H1 (cell line): ENCODE results near the gene RDH5. TPM values are rescaled to one million over a fixed set of nuclear protein-coding genes. Genes with fewer than 3 reads are reported as not detected.

ENCODE experiments used
- CTCF ChIA-PET: fragments of 300-600 bp; sonication (Branson Sonifier 250); formaldehyde crosslinking; loops from one replicate; lab custom pipeline; 2021; ENCODE audit not compliant: partially characterized antibody; lab: Charles Lee
- POLR2A ChIA-PET: fragments of 300-600 bp; sonication (Branson Sonifier 250); formaldehyde crosslinking; loops from one replicate; lab custom pipeline; 2021; ENCODE audit warnings: inconsistent platforms; ENCODE audit not compliant: partially characterized antibody; lab: Charles Lee
- DNase-seq, 2 experiments: peaks; one replicate each; pipeline versions ENCODE4 v3.0.0 to v3.0.0-alpha.2; 2010 to 2022; ENCODE audit warnings: low spot score in 2 of 2, low read depth in 1 of 2, mixed read lengths in 1 of 2
- FAIRE-seq: peaks from 2 replicates; lab custom pipeline; 2011; peaks lifted over from hg19 to GRCh38; lab: Jason Lieb, UNC
- H2AFZ ChIP-seq: 2 replicates; pipeline ENCODE4 v1.8.1; 2012; ENCODE audit warnings: low read length, inconsistent platforms
- H2AK5ac ChIP-seq: 2 replicates; pipeline ENCODE4 v1.6.1; 2013; ENCODE audit warnings: low read depth, low read length
- H2BK120ac ChIP-seq: replicated peaks from 2 replicates; pipeline ENCODE3; 2013; ENCODE audit warnings: low read depth, low read length, inconsistent platforms
- H2BK12ac ChIP-seq: 2 replicates; pipeline ENCODE4 v1.6.1; 2013; ENCODE audit warnings: low read depth, low read length
- H2BK15ac ChIP-seq: 2 replicates; pipeline ENCODE4 v1.6.1; 2013; ENCODE audit warnings: low read length
- H2BK20ac ChIP-seq: 2 replicates; pipeline ENCODE4 v1.6.1; 2013; ENCODE audit warnings: low read length
- H2BK5ac ChIP-seq: 2 replicates; pipeline ENCODE4 v1.6.1; 2013; ENCODE audit warnings: low read depth, low read length
- H3K14ac ChIP-seq: 2 replicates; pipeline ENCODE4 v1.6.1; 2013; ENCODE audit warnings: inconsistent platforms; ENCODE audit not compliant: insufficient read length
- H3K18ac ChIP-seq: 2 replicates; pipeline ENCODE4 v1.6.1; 2013; ENCODE audit warnings: low read length; ENCODE audit errors: extremely low read depth
- H3K23ac ChIP-seq: 2 replicates; pipeline ENCODE4 v1.6.1; 2013; ENCODE audit warnings: inconsistent platforms; ENCODE audit not compliant: insufficient read length
- H3K23me2 ChIP-seq: 2 replicates; pipeline ENCODE4 v1.6.1; 2013; ENCODE audit warnings: low read depth, low read length
- H3K27ac ChIP-seq: 2 replicates; pipeline ENCODE4 v1.6.1; 2011; ENCODE audit warnings: low read depth, low read length, inconsistent platforms
- H3K27me3 ChIP-seq, 4 experiments: replicated peaks in 1 of 4; 1 replicate in 1 of 4; 2 replicates in 3 of 4; pipeline versions ENCODE4 v1.6.1 to v1.8.1; 2011 to 2013; ENCODE audit warnings: low read length in 3 of 4, mild to moderate bottlenecking in 3 of 4, inconsistent platforms in 2 of 4, mixed read lengths in 2 of 4, moderate library complexity in 1 of 4; ENCODE audit not compliant: control insufficient read depth in 3 of 4, insufficient read depth in 3 of 4; ENCODE audit errors: extremely low read depth in 1 of 4
- H3K36me3 ChIP-seq, 4 experiments: 2 replicates each; pipeline versions ENCODE4 v1.6.1 to v1.8.1; 2011 to 2013; ENCODE audit warnings: mild to moderate bottlenecking in 4 of 4, low read length in 3 of 4, moderate library complexity in 2 of 4, control low read depth in 1 of 4, inconsistent platforms in 1 of 4; ENCODE audit not compliant: insufficient read depth in 4 of 4, control insufficient read depth in 2 of 4
- H3K4ac ChIP-seq: replicated peaks from 2 replicates; pipeline ENCODE3; 2013; ENCODE audit warnings: low read length, low read depth, mixed read lengths, inconsistent platforms; ENCODE audit not compliant: insufficient read length
- H3K4me1 ChIP-seq, 4 experiments: replicated peaks in 1 of 4; 1 replicate in 1 of 4; 2 replicates in 3 of 4; pipeline versions ENCODE4 v1.6.1 to v1.8.1; 2011 to 2013; ENCODE audit warnings: low read length in 3 of 4, inconsistent platforms in 2 of 4, mixed read lengths in 1 of 4; ENCODE audit not compliant: insufficient read depth in 4 of 4, control insufficient read depth in 3 of 4
- H3K4me2 ChIP-seq, 2 experiments: 2 replicates each; pipeline versions ENCODE4 v1.6.1 to v1.8.1; 2011 to 2013; ENCODE audit warnings: low read depth in 2 of 2, low read length in 2 of 2, control low read depth in 1 of 2, inconsistent platforms in 1 of 2, mild to moderate bottlenecking in 1 of 2; ENCODE audit not compliant: insufficient read depth in 1 of 2
- H3K4me3 ChIP-seq, 4 experiments: fragments of 200-600, 300-600 bp in 1 of 4; sonication (generic), shearing (Covaris generic), sonication (Bioruptor Twin) in 1 of 4; 2 replicates each; pipeline versions ENCODE4 v1.5.1 to v1.8.1; 2011 to 2016; ENCODE audit warnings: low read length in 4 of 4, low read depth in 3 of 4, control low read depth in 2 of 4, inconsistent platforms in 2 of 4, mild to moderate bottlenecking in 2 of 4, mixed read lengths in 1 of 4, moderate library complexity in 1 of 4; ENCODE audit not compliant: insufficient read depth in 2 of 4; ENCODE audit errors: extremely low read depth in 1 of 4
- H3K56ac ChIP-seq: replicated peaks from 2 replicates; pipeline ENCODE3; 2013; ENCODE audit warnings: low read depth, mild to moderate bottlenecking, mixed read lengths, low read length, inconsistent platforms; ENCODE audit not compliant: insufficient read length
- H3K79me1 ChIP-seq: 2 replicates; pipeline ENCODE4 v1.6.1; 2013; ENCODE audit warnings: low read depth, low read length, control low read depth
- H3K79me2 ChIP-seq, 2 experiments: 2 replicates each; pipeline versions ENCODE4 v1.6.1 to v1.8.1; 2012 to 2013; ENCODE audit warnings: low read length in 2 of 2, mild to moderate bottlenecking in 2 of 2, inconsistent platforms in 1 of 2; ENCODE audit not compliant: insufficient read depth in 2 of 2, control insufficient read depth in 1 of 2
- H3K9ac ChIP-seq, 4 experiments: replicated peaks in 1 of 4; 1 replicate in 1 of 4; 2 replicates in 3 of 4; pipeline versions ENCODE4 v1.6.1 to v1.8.1; 2011 to 2013; ENCODE audit warnings: low read depth in 3 of 4, low read length in 3 of 4, control low read depth in 2 of 4, mild to moderate bottlenecking in 2 of 4, moderate library complexity in 2 of 4, inconsistent platforms in 1 of 4; ENCODE audit errors: extremely low read depth in 1 of 4
- H3K9me3 ChIP-seq, 2 experiments: 2 replicates each; pipeline versions ENCODE4 v1.6.1 to v1.8.1; 2012 to 2013; ENCODE audit warnings: mild to moderate bottlenecking in 2 of 2, moderate library complexity in 2 of 2, control low read depth in 1 of 2, inconsistent platforms in 1 of 2, low read depth in 1 of 2, low read length in 1 of 2, mixed read lengths in 1 of 2; ENCODE audit not compliant: insufficient read depth in 2 of 2
- H4K20me1 ChIP-seq, 2 experiments: replicated peaks in 1 of 2; 2 replicates each; pipeline versions ENCODE3 to v1.8.1; 2011 to 2013; ENCODE audit warnings: inconsistent platforms in 2 of 2, low read length in 2 of 2, mild to moderate bottlenecking in 1 of 2; ENCODE audit not compliant: insufficient read depth in 2 of 2, control insufficient read depth in 1 of 2
- H4K5ac ChIP-seq: 2 replicates; pipeline ENCODE4 v1.6.1; 2013; ENCODE audit warnings: low read length, low read depth, mixed read lengths, inconsistent platforms; ENCODE audit not compliant: insufficient read length
- H4K8ac ChIP-seq: 2 replicates; pipeline ENCODE4 v1.8.0; 2013; ENCODE audit warnings: mild to moderate bottlenecking, moderate library complexity, low read length, inconsistent platforms; ENCODE audit not compliant: insufficient read depth; ENCODE audit errors: extremely low read depth
- H4K91ac ChIP-seq: replicated peaks from 2 replicates; pipeline ENCODE3; 2013; ENCODE audit warnings: low read length, mixed read lengths, inconsistent platforms; ENCODE audit not compliant: insufficient read length
- CBX5 ChIP-seq: fragments of 300-800, 300-1000 bp; sonication (generic); IDR thresholded peaks from 2 replicates; pipeline ENCODE4 v1.7.1; 2016; ENCODE audit warnings: antibody characterized with exemption, low read length, low read depth
- CBX8 ChIP-seq: fragments of 300-800, 300-1000 bp; sonication (generic); IDR thresholded peaks from 2 replicates; pipeline ENCODE4 v1.7.1; 2016; ENCODE audit warnings: low read depth, low read length, borderline replicate concordance
- GABPA ChIP-seq: IDR thresholded peaks from 2 replicates; pipeline ENCODE4 v1.6.1; 2011; ENCODE audit warnings: mild to moderate bottlenecking, low read length, moderate library complexity, borderline replicate concordance; ENCODE audit not compliant: insufficient read depth
- KDM5A ChIP-seq: fragments of 200-600 bp; IDR thresholded peaks from 2 replicates; pipeline ENCODE4 v1.7.1; 2012; ENCODE audit warnings: mild to moderate bottlenecking, low read length, inconsistent platforms, mixed read lengths
- RBBP5 ChIP-seq: IDR thresholded peaks from 2 replicates; pipeline ENCODE4 v1.7.1; 2012; ENCODE audit warnings: low read depth, mild to moderate bottlenecking, inconsistent platforms, low read length, moderate library complexity, borderline replicate concordance
- RFX5 ChIP-seq: IDR thresholded peaks from 2 replicates; pipeline ENCODE4 v1.6.1; 2011; ENCODE audit warnings: low read depth, low read length, improper control_type of control experiment, borderline replicate concordance
- SIRT6 ChIP-seq: IDR thresholded peaks from one replicate; pipeline ENCODE4 v1.7.1; 2012; ENCODE audit warnings: low read length, inconsistent platforms
- SP1 ChIP-seq: IDR thresholded peaks from 2 replicates; pipeline ENCODE4 v1.6.1; 2011; ENCODE audit warnings: low read depth, low read length
- SRF ChIP-seq: IDR thresholded peaks from 2 replicates; pipeline ENCODE4 v1.6.1; 2011; ENCODE audit warnings: mild to moderate bottlenecking, low read depth, low read length, moderate library complexity
- TBP ChIP-seq: IDR thresholded peaks from 2 replicates; pipeline ENCODE4 v1.6.1; 2011; ENCODE audit warnings: low read depth, low read length, improper control_type of control experiment
- WGBS, 2 experiments: shearing (Covaris generic) in 1 of 2; methylation state at CpG; one replicate each; pipeline versions ENCODE4 v1.1.6 to v1.1.7; 2013 to 2015; ENCODE audit warnings: low lambda C conversion rate in 2 of 2, mixed read lengths in 2 of 2, inconsistent platforms in 1 of 2, low coverage in 1 of 2, missing lambda C conversion rate in 1 of 2; ENCODE audit not compliant: insufficient replicate concordance in 2 of 2, insufficient coverage in 1 of 2, insufficient read length in 1 of 2; ENCODE audit errors: extremely low coverage in 1 of 2, missing lambda C conversion rate in 1 of 2; 5-methylcytosine and 5-hydroxymethylcytosine counted together
- polyA plus RNA-seq, 7 experiments: library from polyadenylated mRNA; depleted of rRNA in 3 of 7; stranded (reverse) in 5 of 7; unstranded in 2 of 7; fragments of >200 nt in 5 of 7; fragments of 200-250 nt in 2 of 7; gene quantifications; 1 replicate in 5 of 7; 2 replicates in 1 of 7; 4 replicates in 1 of 7; pipeline versions ENCODE4 v1.2.1 to v1.2.3, GENCODE V29; 2011 to 2013; ENCODE audit warnings: missing spikeins in 2 of 7, mixed read lengths in 2 of 7
- total RNA-seq: library from RNA; stranded (reverse); fragmentation: NEBNext Ultra II Directional; extraction: Animal tissue kit (Norgen Biotek cat#: 25700); gene quantifications from 2 replicates; pipeline ENCODE4 v1.2.1, GENCODE V29; 2021

The RDH5 gene
- total and polyA plus RNA-seq, 2 of the 8 experiments (the other 6 are each of a cell fraction or from before 2014, with no cell fraction given) = 4.2 to 6.0 TPM

DNA sequence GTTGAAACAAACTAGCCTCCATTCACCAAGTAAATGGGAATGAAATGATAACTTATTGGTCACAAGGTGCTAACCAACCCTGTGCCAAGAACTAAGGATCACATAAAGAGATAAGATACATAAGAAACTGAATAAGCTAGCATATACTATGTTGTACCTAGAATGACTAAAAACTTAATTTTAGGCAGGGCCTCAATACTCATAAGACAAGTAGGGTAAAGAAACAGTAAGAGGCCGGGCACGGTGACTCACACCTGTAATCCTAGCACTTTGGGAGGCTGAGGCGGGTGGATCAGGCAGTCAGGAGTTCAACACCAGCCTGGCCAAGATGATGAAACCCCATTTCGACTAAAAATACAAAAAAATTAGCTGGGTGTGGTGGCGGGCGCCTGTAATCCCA is 40.5 kb downstream of the RDH5 start:
- no peak for DNase-seq
- H3K27ac ChIP-seq = no peak overlapping the region
- peaks cover 1% of the 10 kb centered on the region; the same call in 1 of the 2 replicates for H3K79me1 ChIP-seq
- no peak overlapping the region for H3K23ac ChIP-seq
- H3K14ac ChIP-seq = no peak overlapping the region
- no peak overlapping the region for H3K4me3 ChIP-seq
- no peak overlapping the region for H2BK20ac ChIP-seq
- H3K9ac ChIP-seq = no peak overlapping the region
- no peak overlapping the region for H2BK120ac ChIP-seq
- no peaks in the 10 kb centered on the region for H3K27me3 ChIP-seq
- no peaks in the 10 kb centered on the region for H3K23me2 ChIP-seq
- no peak overlapping the region for H3K4me2 ChIP-seq
- no peak overlapping the region for H2BK12ac ChIP-seq
- H4K5ac ChIP-seq = no peak overlapping the region
- H2BK5ac ChIP-seq = no peak overlapping the region
- TF ChIP-seq GABPA (no peak), RFX5 (no peak), SIRT6 (no peak), CBX5 (no peak), SP1 (no peak), RBBP5 (no peak), TBP (no peak), SRF (no peak), CBX8 (no peak), KDM5A (no peak)
- H3K36me3 ChIP-seq = peaks cover 19 to 51% (median 30%) of the 10 kb centered on the region in 4 experiments; a peak in 6 of 8 replicates
- CTCF ChIA-PET = interaction anchor here (1.2 to 1.5 kb wide), 2 partner anchors 13 to 25 kb away, joined by 3 read pairs; no protein-coding TSS in a partner anchor
- H3K79me2 ChIP-seq = no peaks in the 10 kb centered on the region
- no peak for FAIRE-seq
- POLR2A ChIA-PET = interaction anchor here (0.7 to 46.5 kb wide), 4 partner anchors 6 to 51 kb away, joined by 3 to 809 read pairs (median 408); partner anchors contain the start of genes CD63 and GDF11
- H2BK15ac ChIP-seq = no peak overlapping the region
- WGBS, 2 experiments = 93% methylated on average over 6 of the region's 6 CpGs; no CpG with 5 or more reads in 1 of the 2 experiments
- H4K91ac ChIP-seq = no peak overlapping the region
- peaks cover 0 to 8% of the 10 kb centered on the region in 2 experiments for H4K20me1 ChIP-seq
- H3K9me3 ChIP-seq = no peaks in the 10 kb centered on the region
- H3K18ac ChIP-seq = no peak overlapping the region
- H3K4ac ChIP-seq = no peak overlapping the region
- no peaks in the 10 kb centered on the region for H3K4me1 ChIP-seq
- H4K8ac ChIP-seq = no peak overlapping the region
- no peak overlapping the region for H2AK5ac ChIP-seq
- no peak overlapping the region for H2AFZ ChIP-seq
- H3K56ac ChIP-seq = no peak overlapping the region
